Measurements from ENCODE around the gene PTCH1.

The PTCH1 gene

GRCh38 chr9:95477441-95477840, 39.3 kb downstream of the PTCH1 start:
- Histone ChIP-seq H3K27ac (no peak overlapping the region), H3K4me1 (ENCODE audit: control insufficient read depth in 1 of 2, insufficient read depth in 1 of 2, low read depth in 1 of 2, low read length in 1 of 2) (no peaks in the 10 kb centered on the region), H3K9me3 (no peaks in the 10 kb centered on the region), H3K27me3 (peaks cover 63% of the 10 kb centered on the region), H3K4me3 (ENCODE audit: low read depth in 1 of 2, low read length in 1 of 2) (no peak overlapping the region), H3K36me3 (no peaks in the 10 kb centered on the region)
- TF ChIP-seq, protein P1, sequence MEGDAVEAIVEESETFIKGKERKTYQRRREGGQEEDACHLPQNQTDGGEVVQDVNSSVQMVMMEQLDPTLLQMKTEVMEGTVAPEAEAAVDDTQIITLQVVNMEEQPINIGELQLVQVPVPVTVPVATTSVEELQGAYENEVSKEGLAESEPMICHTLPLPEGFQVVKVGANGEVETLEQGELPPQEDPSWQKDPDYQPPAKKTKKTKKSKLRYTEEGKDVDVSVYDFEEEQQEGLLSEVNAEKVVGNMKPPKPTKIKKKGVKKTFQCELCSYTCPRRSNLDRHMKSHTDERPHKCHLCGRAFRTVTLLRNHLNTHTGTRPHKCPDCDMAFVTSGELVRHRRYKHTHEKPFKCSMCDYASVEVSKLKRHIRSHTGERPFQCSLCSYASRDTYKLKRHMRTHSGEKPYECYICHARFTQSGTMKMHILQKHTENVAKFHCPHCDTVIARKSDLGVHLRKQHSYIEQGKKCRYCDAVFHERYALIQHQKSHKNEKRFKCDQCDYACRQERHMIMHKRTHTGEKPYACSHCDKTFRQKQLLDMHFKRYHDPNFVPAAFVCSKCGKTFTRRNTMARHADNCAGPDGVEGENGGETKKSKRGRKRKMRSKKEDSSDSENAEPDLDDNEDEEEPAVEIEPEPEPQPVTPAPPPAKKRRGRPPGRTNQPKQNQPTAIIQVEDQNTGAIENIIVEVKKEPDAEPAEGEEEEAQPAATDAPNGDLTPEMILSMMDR (IDR thresholded peaks at IDR 0.05), result no peak

GRCh38 chr9:95468791-95469190, 48.0 kb downstream of the PTCH1 start:
- no peak overlapping the region for H3K27ac ChIP-seq
- H3K4me1 ChIP-seq (ENCODE audit: control insufficient read depth in 1 of 2, insufficient read depth in 1 of 2, low read depth in 1 of 2, low read length in 1 of 2), result no peaks in the 10 kb centered on the region
- peaks cover 39% of the 10 kb centered on the region for H3K27me3 ChIP-seq
- H3K9me3 ChIP-seq, result no peaks in the 10 kb centered on the region
- TF ChIP-seq, protein P1 (IDR thresholded peaks at IDR 0.05), result no peak
- no peak overlapping the region for H3K4me3 ChIP-seq (ENCODE audit: low read depth in 1 of 2, low read length in 1 of 2)
- no peaks in the 10 kb centered on the region for H3K36me3 ChIP-seq

- Histone ChIP-seq H3K36me3 (no peaks in the 10 kb centered on the region), H3K27me3 (peaks cover 71% of the 10 kb centered on the region), H3K4me3 (ENCODE audit: low read depth in 1 of 2, low read length in 1 of 2) (no peak overlapping the region), H3K9me3 (no peaks in the 10 kb centered on the region), H3K4me1 (ENCODE audit: control insufficient read depth in 1 of 2, insufficient read depth in 1 of 2, low read depth in 1 of 2, low read length in 1 of 2) (no peaks in the 10 kb centered on the region), H3K27ac (no peak overlapping the region)
- TF ChIP-seq, protein P1 (IDR thresholded peaks at IDR 0.05), result no peak
Observed at GRCh38 chr9:95465115-95465514, 51.7 kb downstream of the PTCH1 start.

GRCh38 chr9:95463148-95464060, 53.4 kb downstream of the PTCH1 start:
- TF ChIP-seq, protein P1 (IDR thresholded peaks at IDR 0.05), result no peak
- no peaks in the 10 kb centered on the region for H3K4me1 ChIP-seq (ENCODE audit: control insufficient read depth in 1 of 2, insufficient read depth in 1 of 2, low read depth in 1 of 2, low read length in 1 of 2)
- peaks cover 79% of the 10 kb centered on the region for H3K27me3 ChIP-seq
- H3K36me3 ChIP-seq, result no peaks in the 10 kb centered on the region
- H3K4me3 ChIP-seq (ENCODE audit: low read depth in 1 of 2, low read length in 1 of 2), result no peak overlapping the region
- H3K9me3 ChIP-seq, result no peaks in the 10 kb centered on the region
- H3K27ac ChIP-seq, result no peak overlapping the region

- Histone ChIP-seq H3K27me3 (peaks cover 83% of the 10 kb centered on the region), H3K9me3 (no peaks in the 10 kb centered on the region), H3K27ac (no peak overlapping the region), H3K36me3 (no peaks in the 10 kb centered on the region), H3K4me3 (ENCODE audit: low read depth in 1 of 2, low read length in 1 of 2) (no peak overlapping the region), H3K4me1 (ENCODE audit: control insufficient read depth in 1 of 2, insufficient read depth in 1 of 2, low read depth in 1 of 2, low read length in 1 of 2) (no peaks in the 10 kb centered on the region)
- TF ChIP-seq, protein P1 (IDR thresholded peaks at IDR 0.05), result no peak
Observed at GRCh38 chr9:95462249-95463147, 54.3 kb downstream of the PTCH1 start.

Data from neutrophil (primary cell).